GM12878 (cell line): ENCODE data around the gene CD48. TPM values are rescaled to one million over a fixed set of nuclear protein-coding genes. Genes with fewer than 3 reads are reported as not detected.

Source experiments
- ATAC-seq: fragments of 200-7000 bp; cut with Tn5 transposase; 3 replicates; pipeline ENCODE4 v1.9.1; 2020; ENCODE audit warnings: mild to moderate bottlenecking, moderate library complexity
- BruUV-seq: library from RNA; stranded (reverse); fragments of 400-500 nt; replicated peaks from 2 replicates; lab custom pipeline; 2021; lab: Mats Ljungman, UMichigan
- CTCF ChIA-PET: fragments of 300-600 bp; sonication (Branson Sonifier 250); formaldehyde crosslinking; extraction: SDS; loops from one replicate; lab custom pipeline; 2021; ENCODE audit warnings: inconsistent platforms; lab: Yijun Ruan, JAX
- POLR2A ChIA-PET: fragments of 350-600 bp; formaldehyde crosslinking; extraction: SDS; loops from one replicate; lab custom pipeline; 2021; ENCODE audit warnings: inconsistent platforms; lab: Charles Lee
- RAD21 ChIA-PET: fragments of 300-600 bp; sonication (Branson Sonifier 250); formaldehyde crosslinking; loops from one replicate; lab custom pipeline; 2023; ENCODE audit warnings: antibody characterized with exemption; ENCODE audit not compliant: unreplicated experiment; lab: Charles Lee
- SMC1A ChIA-PET: fragments of 300-600 bp; sonication (Branson Sonifier 250); formaldehyde crosslinking; loops from one replicate; lab custom pipeline; 2023; ENCODE audit not compliant: unreplicated experiment, uncharacterized antibody; lab: Charles Lee
- DNase-seq: peaks from one replicate; pipeline ENCODE4 v3.0.0-alpha.2; 2011; ENCODE audit warnings: low read depth, low spot score
- FAIRE-seq: peaks from 3 replicates; lab custom pipeline; 2011; peaks lifted over from hg19 to GRCh38; lab: Jason Lieb, UNC
- H2AFZ ChIP-seq: 2 replicates; pipeline ENCODE4 v1.6.0; 2011; ENCODE audit warnings: low read depth, low read length, control low read depth; ENCODE audit not compliant: control insufficient read depth
- H3K27ac ChIP-seq: 2 replicates; pipeline ENCODE4 v1.5.1; 2011; ENCODE audit warnings: control low read depth; ENCODE audit not compliant: control insufficient read depth, insufficient read depth
- H3K27me3 ChIP-seq, 2 experiments: replicated peaks in 1 of 2; 2 replicates each; pipeline versions ENCODE4 v1.6.0 to v1.6.1; 2011; ENCODE audit warnings: low read length in 1 of 2; ENCODE audit not compliant: control insufficient read depth in 2 of 2, insufficient read depth in 2 of 2
- H3K36me3 ChIP-seq, 2 experiments: 2 replicates each; pipeline ENCODE4 v1.5.1; 2011; ENCODE audit warnings: low read length in 1 of 2; ENCODE audit not compliant: control insufficient read depth in 2 of 2, insufficient read depth in 2 of 2
- H3K4me1 ChIP-seq: 2 replicates; pipeline ENCODE4 v1.6.1; 2011; ENCODE audit warnings: mild to moderate bottlenecking, low read length, moderate library complexity, mixed read lengths; ENCODE audit not compliant: control insufficient read depth, insufficient read depth
- H3K4me2 ChIP-seq: 2 replicates; pipeline ENCODE4 v1.6.0; 2011; ENCODE audit warnings: control low read depth; ENCODE audit not compliant: control insufficient read depth, insufficient read depth
- H3K4me3 ChIP-seq: fragments of 200-600 bp; sonication (generic); 2 replicates; pipeline ENCODE4 v1.5.1; 2016
- H3K79me2 ChIP-seq: 2 replicates; pipeline ENCODE4 v1.6.0; 2011; ENCODE audit warnings: low read length; ENCODE audit not compliant: control insufficient read depth, insufficient read depth
- H3K9ac ChIP-seq: 2 replicates; pipeline ENCODE4 v1.8.0; 2011; ENCODE audit warnings: low read length, control low read depth, mixed read lengths; ENCODE audit not compliant: control insufficient read depth, insufficient read depth
- H3K9me3 ChIP-seq: replicated peaks from 3 replicates; pipeline ENCODE4 v1.5.1; 2011; ENCODE audit warnings: mild to moderate bottlenecking, low read length; ENCODE audit not compliant: control insufficient read depth, insufficient read depth
- H4K20me1 ChIP-seq: 2 replicates; pipeline ENCODE4 v1.6.0; 2011; ENCODE audit not compliant: control insufficient read depth, insufficient read depth
- CHD2 ChIP-seq: IDR thresholded peaks from 2 replicates; pipeline ENCODE4 v1.6.1; 2011; ENCODE audit warnings: low read depth, low read length, improper control_type of control experiment, borderline replicate concordance
- ETV6 ChIP-seq, 2 experiments: fragments of 450-650 bp in 1 of 2; IDR thresholded peaks in 1 of 2; conservative IDR thresholded peaks in 1 of 2; 2 replicates each; pipeline ENCODE4 v1.6.1; 2014; ENCODE audit warnings: antibody characterized with exemption in 1 of 2, borderline replicate concordance in 1 of 2, low read depth in 1 of 2, mild to moderate bottlenecking in 1 of 2, moderate library complexity in 1 of 2
- FOXK2 ChIP-seq: fragments of 450-650 bp; IDR thresholded peaks from 2 replicates; pipeline ENCODE4 v1.6.1; 2017; ENCODE audit warnings: mild to moderate bottlenecking, moderate library complexity
- HDAC6 ChIP-seq: fragments of 200-600 bp; sonication (generic); IDR thresholded peaks from one replicate; pipeline ENCODE4 v1.8.0; 2017; ENCODE audit warnings: antibody characterized with exemption; ENCODE audit not compliant: unreplicated experiment
- IKZF2 ChIP-seq, 2 experiments: fragments of 450-650 bp; IDR thresholded peaks; 2 replicates each; pipeline ENCODE4 v1.6.1; 2017; ENCODE audit warnings: mild to moderate bottlenecking in 2 of 2, moderate library complexity in 2 of 2
- NR2C2 ChIP-seq: IDR thresholded peaks from 2 replicates; pipeline ENCODE4 v1.6.1; 2011; ENCODE audit warnings: borderline replicate concordance, low read depth; ENCODE audit not compliant: control insufficient read depth, insufficient read length
- NR2F1 ChIP-seq: fragments of 450-650 bp; conservative IDR thresholded peaks from 2 replicates; pipeline ENCODE4 v1.6.1; 2017; ENCODE audit warnings: mild to moderate bottlenecking
- POLR2AphosphoS2 ChIP-seq: IDR thresholded peaks from 2 replicates; pipeline ENCODE4 v1.6.1; 2011; ENCODE audit warnings: low read depth, mild to moderate bottlenecking, low read length, improper control_type of control experiment, moderate library complexity
- SMAD1 ChIP-seq: fragments of 450-650 bp; IDR thresholded peaks from 2 replicates; pipeline ENCODE4 v1.6.1; 2018; ENCODE audit warnings: mild to moderate bottlenecking, low read depth; ENCODE audit not compliant: partially characterized antibody
- ZBTB40 ChIP-seq: fragments of 450-650 bp; IDR thresholded peaks from 2 replicates; pipeline ENCODE4 v1.6.1; 2016; ENCODE audit warnings: mild to moderate bottlenecking, moderate library complexity, borderline replicate concordance
- ZNF592 ChIP-seq: fragments of 450-650 bp; IDR thresholded peaks from 2 replicates; pipeline ENCODE4 v1.6.1; 2017; ENCODE audit warnings: mild to moderate bottlenecking, moderate library complexity
- in situ Hi-C: fragments of 300-500 bp; cut with MboI; formaldehyde crosslinking; loops from 9 replicates; pipeline ENCODE4 v1.14.3; 2018; ENCODE audit warnings: mixed read lengths
- intact Hi-C: fragments of 100-400 bp; cut with micrococcal nuclease; formaldehyde crosslinking; loops from one replicate; pipeline ENCODE4 v1.14.2; 2022; ENCODE audit not compliant: unreplicated experiment
- polyA plus RNA-seq, 11 experiments: library from polyadenylated mRNA; depleted of rRNA in 4 of 11; unstranded in 6 of 11; stranded (reverse) in 5 of 11; fragments of >200 nt; fragmentation: Nextera tagmentation in 4 of 11; fragmentation: Illumina TruSeq in 1 of 11; extraction: Ambion mirVana in 4 of 11; extraction: Trizol in 1 of 11; gene quantifications; 1 replicate in 1 of 11; 2 replicates in 10 of 11; pipeline versions ENCODE4 v1.2.1 to v1.2.3, GENCODE V29; 2011 to 2016; ENCODE audit warnings: inconsistent platforms in 2 of 11, missing spikeins in 2 of 11, low read depth in 1 of 11
- total RNA-seq, 4 experiments: library from RNA; depleted of rRNA in 3 of 4; stranded (reverse); fragments of >200 nt in 3 of 4; fragmentation: Illumina TruSeq in 1 of 4; extraction: Trizol in 1 of 4; gene quantifications; 2 replicates each; pipeline versions ENCODE4 v1.2.1 to v1.2.3, GENCODE V29; 2013 to 2021

Gene CD48
- total and polyA plus RNA-seq, 10 of the 15 experiments (the other 5 are each of a cell fraction or from before 2014, with no cell fraction given), result 302 to 1,315 (median 430) TPM

DNA sequence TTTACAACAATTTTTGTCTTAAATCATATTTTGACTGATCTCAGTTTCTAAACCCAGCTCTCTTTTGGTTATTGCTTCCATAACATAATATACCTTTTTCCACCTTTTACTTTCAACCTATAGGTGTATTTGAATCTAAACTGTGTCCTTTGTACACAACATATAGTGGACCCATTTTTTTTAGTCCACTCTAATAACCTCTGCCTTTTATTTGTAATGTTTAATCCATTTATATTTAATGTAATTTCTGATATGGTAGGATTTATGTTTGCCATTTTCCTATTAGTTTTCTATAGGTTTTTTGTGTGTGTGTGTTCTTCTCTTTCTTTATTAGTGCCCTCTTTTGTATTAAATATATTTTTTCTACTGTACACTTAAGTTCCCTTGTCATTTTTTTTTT lies 42.3 kb downstream of the CD48 start:
- ChIA-PET RAD21 (no interaction called here), POLR2A (interaction anchor here (0.9 to 1.3 kb wide), 2 partner anchors 18 to 22 kb away, joined by 4 read pairs; partner anchors contain the start of gene SLAMF1), SMC1A (interaction anchor here (1.0 to 1.8 kb wide), 2 partner anchors 24 to 37 kb away, joined by 3 to 7 read pairs; no protein-coding TSS in a partner anchor), CTCF (interaction anchor here (0.5 to 1.6 kb wide), 4 partner anchors 23 to 304 kb away, joined by 3 to 5 read pairs (median 4); partner anchors contain the start of gene SLAMF1)
- in situ Hi-C loops, result no loop called here
- no peak for TF ChIP-seq FOXK2
- no peak for TF ChIP-seq SMAD1
- TF ChIP-seq NR2C2, result no peak
- TF ChIP-seq IKZF2 (IDR thresholded peaks at IDR 0.05), result no peak
- no peak for TF ChIP-seq HDAC6
- no peak for TF ChIP-seq NR2F1
- TF ChIP-seq ZBTB40, result no peak
- no peak for TF ChIP-seq ETV6 (conservative IDR thresholded peaks at IDR 0.05 in 1 of 2, IDR thresholded peaks at IDR 0.05 in 1 of 2; ENCODE audit: borderline replicate concordance in 1 of 2, low read depth in 1 of 2)
- no peak for TF ChIP-seq POLR2AphosphoS2
- no peak for TF ChIP-seq CHD2
- TF ChIP-seq ZNF592, result no peak
- Histone ChIP-seq H3K4me3 (no peak overlapping the region), H3K27ac (no peak overlapping the region), H3K9me3 (no peaks in the 10 kb centered on the region; the same call in none of the 3 replicates), H3K9ac (no peak overlapping the region), H3K36me3 (no peaks in the 10 kb centered on the region), H3K4me1 (peaks cover 40% of the 10 kb centered on the region), H4K20me1 (no peaks in the 10 kb centered on the region), H3K4me2 (no peak overlapping the region), H2AFZ (no peak overlapping the region), H3K79me2 (peaks cover 16% of the 10 kb centered on the region), H3K27me3 (no peaks in the 10 kb centered on the region)
- intact Hi-C loops, result no loop called here
- ATAC-seq (no peak), DNase-seq (no peak), FAIRE-seq (no peak)
- no TSS peak for BruUV-seq
